Suprapubic skin (tissue), 4 donors: Measurements from ENCODE around the gene PMPCA. TPM values are rescaled to one million over a fixed set of nuclear protein-coding genes. Genes with fewer than 3 reads are reported as not detected.

Experiments used
- DNase-seq, 2 donors: peaks; one replicate each; pipeline ENCODE4 v3.0.0-alpha.2; 2019; ENCODE audit warnings: low spot score in 2 of 2
- H3K27ac ChIP-seq: fragments of 200-600 bp; sonication (generic); one replicate; pipeline ENCODE4 v1.5.1; 2019
- H3K27me3 ChIP-seq: fragments of 200-600 bp; sonication (generic); one replicate; pipeline ENCODE4 v1.5.1; 2019
- H3K36me3 ChIP-seq: fragments of 200-600 bp; sonication (generic); one replicate; pipeline ENCODE4 v1.5.1; 2019
- H3K4me1 ChIP-seq: fragments of 200-600 bp; sonication (generic); one replicate; pipeline ENCODE4 v1.5.1; 2019
- H3K4me3 ChIP-seq: fragments of 200-600 bp; sonication (generic); one replicate; pipeline ENCODE4 v1.5.1; 2019; ENCODE audit warnings: mild to moderate bottlenecking
- H3K9me3 ChIP-seq: fragments of 200-600 bp; sonication (generic); one replicate; pipeline ENCODE4 v1.5.1; 2019
- CTCF ChIP-seq, 2 donors: fragments of 200-600 bp in 1 of 2; fragments of 450-650 bp in 1 of 2; sonication (generic) in 1 of 2; IDR thresholded peaks; one replicate each; pipeline ENCODE4 v1.5.1; 2016 to 2019; ENCODE audit warnings: antibody characterized with exemption in 2 of 2, mild to moderate bottlenecking in 1 of 2, moderate library complexity in 1 of 2
- EP300 ChIP-seq: sonication (generic); formaldehyde crosslinking; IDR thresholded peaks from one replicate; pipeline ENCODE4 v1.6.1; 2017; ENCODE audit warnings: antibody characterized with exemption
- POLR2A ChIP-seq, 2 donors: fragments of 450-650 bp; IDR thresholded peaks; one replicate each; pipeline ENCODE4 v1.6.1; 2017; ENCODE audit warnings: antibody characterized with exemption in 2 of 2, mild to moderate bottlenecking in 2 of 2, moderate library complexity in 2 of 2
- POLR2AphosphoS5 ChIP-seq, 3 donors: sonication (generic); formaldehyde crosslinking; IDR thresholded peaks; one replicate each; pipeline ENCODE4 v1.6.1; 2017; ENCODE audit warnings: antibody characterized with exemption in 3 of 3
- WGBS: methylation state at CpG from one replicate; pipeline ENCODE4 v1.1.5; 2018; 5-methylcytosine and 5-hydroxymethylcytosine counted together
- total RNA-seq, 4 donors: library from RNA; depleted of rRNA; stranded (reverse); fragments of >200 nt; gene quantifications; one replicate each; pipeline ENCODE4 v1.1.0, GENCODE V29; 2016

PMPCA gene
- total RNA-seq, 4 donors from 2014 or later, result 44.1 to 65.8 (median 63.5) TPM

GRCh38 chr9:136434580-136435169 lies 24.2 kb downstream of the PMPCA start:
- Histone ChIP-seq H3K27ac (no peak overlapping the region), H3K36me3 (peaks cover 35% of the 10 kb centered on the region), H3K9me3 (no peaks in the 10 kb centered on the region), H3K4me1 (peaks cover 26% of the 10 kb centered on the region), H3K27me3 (no peaks in the 10 kb centered on the region), H3K4me3 (no peak overlapping the region)
- WGBS, result 95% methylated on average over 8 of the region's 17 CpGs
- DNase-seq, result no peak
- TF ChIP-seq POLR2AphosphoS5 (IDR thresholded peaks at IDR 0.05) (no peak), CTCF (IDR thresholded peaks at IDR 0.05) (no peak), POLR2A (IDR thresholded peaks at IDR 0.05) (no peak), EP300 (no peak)

GRCh38 chr9:136436055-136436634 lies 25.7 kb downstream of the PMPCA start:
- peaks cover 28% of the 10 kb centered on the region for H3K36me3 ChIP-seq
- no peaks in the 10 kb centered on the region for H3K9me3 ChIP-seq
- H3K4me1 ChIP-seq, result peaks cover 35% of the 10 kb centered on the region
- 90% methylated on average over 13 of the region's 25 CpGs for WGBS
- no peak overlapping the region for H3K27ac ChIP-seq
- no peak for DNase-seq
- no peak overlapping the region for H3K4me3 ChIP-seq
- no peaks in the 10 kb centered on the region for H3K27me3 ChIP-seq
- TF ChIP-seq CTCF (IDR thresholded peaks at IDR 0.05) (no peak), POLR2A (IDR thresholded peaks at IDR 0.05) (no peak), POLR2AphosphoS5 (IDR thresholded peaks at IDR 0.05) (no peak), EP300 (no peak)

DNA sequence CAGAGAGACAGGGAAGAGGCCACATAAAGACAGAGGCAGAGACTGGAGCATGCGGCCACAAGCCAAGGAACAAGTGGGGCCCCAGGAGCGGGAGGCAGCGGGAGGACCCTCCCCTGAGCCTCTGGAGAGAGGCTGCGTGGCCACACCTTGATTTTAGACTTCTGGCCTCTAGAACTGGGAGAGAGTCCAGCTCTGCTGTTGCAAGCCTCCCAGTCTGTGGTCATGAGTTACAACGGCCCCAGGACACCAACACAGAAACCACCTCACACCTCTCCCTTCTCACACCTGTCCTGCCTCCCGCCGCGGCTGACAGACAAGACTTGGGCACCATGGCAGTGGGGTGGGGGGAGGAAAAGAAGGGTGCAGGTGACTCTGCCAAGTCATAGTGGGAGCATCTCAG lies 27.0 kb downstream of the PMPCA start:
- Histone ChIP-seq H3K27ac (no peak overlapping the region), H3K4me1 (peaks cover 35% of the 10 kb centered on the region), H3K36me3 (peaks cover 33% of the 10 kb centered on the region), H3K27me3 (no peaks in the 10 kb centered on the region), H3K4me3 (peak overlapping the region; percentile 95), H3K9me3 (no peaks in the 10 kb centered on the region)
- TF ChIP-seq EP300 (no peak), POLR2AphosphoS5 (IDR thresholded peaks at IDR 0.05) (no peak), POLR2A (IDR thresholded peaks at IDR 0.05) (no peak), CTCF (IDR thresholded peaks at IDR 0.05) (no peak)
- 55% methylated on average over 8 of the region's 8 CpGs for WGBS
- no peak for DNase-seq

- 39% methylated on average over 37 of the region's 37 CpGs for WGBS
- Histone ChIP-seq H3K4me3 (peak overlapping the region; percentile 95), H3K4me1 (peaks cover 35% of the 10 kb centered on the region), H3K27ac (no peak overlapping the region), H3K9me3 (no peaks in the 10 kb centered on the region), H3K27me3 (no peaks in the 10 kb centered on the region), H3K36me3 (peaks cover 34% of the 10 kb centered on the region)
- TF ChIP-seq POLR2A (IDR thresholded peaks at IDR 0.05), result no peak
- TF ChIP-seq POLR2AphosphoS5 (IDR thresholded peaks at IDR 0.05), result no peak
- no peak for TF ChIP-seq CTCF (IDR thresholded peaks at IDR 0.05)
- no peak for TF ChIP-seq EP300
- peak in 1 of 2 donors; percentile 71 for DNase-seq
Measured at GRCh38 chr9:136437839-136438547, 27.5 kb downstream of the PMPCA start.
